GM18508 (cell line): ENCODE data around the gene IGF2BP1.
"Not testable (repeated sequence)": the region's sequence is repeated elsewhere in the genome, so short reads cannot be mapped to it uniquely, and the experiment has no call there.

Experiments
- ATAC-seq: cut with Tn5 transposase; IDR thresholded peaks from one replicate; pipeline ENCODE4 v1.9.1; 2021; ENCODE audit warnings: moderate number of reproducible peaks; ENCODE audit not compliant: insufficient read depth, unreplicated experiment

The IGF2BP1 gene

GRCh38 chr17:49049265-49049664 lies 52.1 kb downstream of the IGF2BP1 start:
- no peak for ATAC-seq

GRCh38 chr17:49050611-49051010 lies 53.4 kb downstream of the IGF2BP1 start:
- ATAC-seq, result no peak

DNA sequence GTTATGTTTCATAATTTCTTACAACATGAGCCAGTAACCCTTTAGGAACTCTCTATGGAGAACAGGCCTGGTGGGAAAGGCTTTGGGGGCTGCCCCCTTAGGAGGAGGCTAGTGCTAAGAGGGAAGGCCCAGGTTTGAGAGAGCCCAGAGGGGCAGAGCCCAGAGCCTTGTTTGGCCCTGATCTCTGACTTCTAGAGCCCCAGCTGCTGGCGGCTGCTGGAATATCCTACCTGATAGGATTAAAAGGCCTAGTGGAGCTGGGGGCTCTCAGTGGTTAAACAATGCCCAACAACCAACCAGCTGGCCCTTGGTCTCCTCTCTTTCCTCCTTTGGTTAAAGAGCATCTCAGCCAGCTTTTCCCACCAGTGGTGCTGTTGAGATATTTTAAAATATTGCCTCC lies 54.1 kb downstream of the IGF2BP1 start:
- no peak for ATAC-seq

DNA sequence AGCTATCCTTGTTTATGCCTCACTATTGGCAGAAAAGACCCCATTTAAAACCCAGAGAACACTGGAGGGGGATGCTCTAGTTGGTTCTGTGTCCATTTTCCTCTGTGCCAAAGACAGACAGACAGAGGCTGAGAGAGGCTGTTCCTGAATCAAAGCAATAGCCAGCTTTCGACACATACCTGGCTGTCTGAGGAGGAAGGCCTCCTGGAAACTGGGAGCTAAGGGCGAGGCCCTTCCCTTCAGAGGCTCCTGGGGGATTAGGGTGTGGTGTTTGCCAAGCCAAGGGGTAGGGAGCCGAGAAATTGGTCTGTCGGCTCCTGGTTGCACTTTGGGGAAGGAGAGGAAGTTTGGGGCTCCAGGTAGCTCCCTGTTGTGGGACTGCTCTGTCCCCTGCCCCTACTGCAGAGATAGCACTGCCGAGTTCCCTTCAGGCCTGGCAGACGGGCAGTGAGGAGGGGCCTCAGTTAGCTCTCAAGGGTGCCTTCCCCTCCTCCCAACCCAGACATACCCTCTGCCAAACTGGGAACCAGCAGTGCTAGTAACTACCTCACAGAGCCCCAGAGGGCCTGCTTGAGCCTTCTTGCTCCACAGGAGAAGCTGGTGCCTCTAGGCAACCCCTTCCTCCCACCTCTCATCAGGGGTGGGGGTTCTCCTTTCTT lies 56.1 kb downstream of the IGF2BP1 start:
- ATAC-seq, result no peak

- ATAC-seq, result no peak
Measured at GRCh38 chr17:49054342-49055092, 57.3 kb downstream of the IGF2BP1 start.

GRCh38 chr17:49055181-49055927 lies 58.2 kb downstream of the IGF2BP1 start:
- no peak for ATAC-seq

GRCh38 chr17:49061524-49061943 lies 64.3 kb downstream of the IGF2BP1 start:
- ATAC-seq, result no peak

DNA sequence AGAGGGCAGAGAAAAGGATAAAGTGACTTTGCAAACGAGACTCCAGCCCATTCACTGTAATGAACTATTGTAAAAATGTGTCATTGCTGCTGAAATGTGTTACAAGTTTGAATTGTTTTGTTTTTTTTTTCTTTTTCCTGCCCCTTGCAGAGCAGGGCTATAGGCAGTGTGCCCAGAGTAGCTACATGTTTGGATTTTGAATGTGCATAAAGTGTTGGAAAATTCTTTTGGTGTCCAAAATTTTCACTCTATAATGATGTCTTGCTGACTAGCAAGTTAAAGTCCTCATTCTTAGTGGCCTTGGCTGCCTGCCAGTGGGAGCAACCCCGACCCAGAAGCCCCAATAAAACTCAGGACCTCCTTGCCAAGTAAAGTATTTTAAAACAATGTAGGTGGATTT lies 66.5 kb downstream of the IGF2BP1 start:
- ATAC-seq, result no peak

DNA sequence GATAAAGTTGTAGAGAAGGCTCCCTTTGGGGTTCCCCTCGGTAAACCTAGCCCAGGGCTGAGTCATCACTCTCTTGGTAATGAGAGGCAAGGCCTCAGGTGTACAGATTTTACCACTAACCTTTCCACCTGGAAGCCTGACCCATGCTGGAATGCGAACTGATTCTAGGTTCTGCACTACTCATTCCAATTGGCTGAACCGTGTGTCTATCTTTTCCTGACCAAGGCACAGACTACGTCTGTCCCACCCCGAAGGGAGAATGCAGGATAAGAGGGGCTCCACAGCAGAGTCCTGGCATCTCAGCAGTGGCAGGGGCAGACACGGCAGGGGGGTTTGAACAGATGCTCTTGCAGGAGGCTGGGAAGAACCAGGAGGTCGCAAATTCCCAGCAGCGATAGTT lies 70.0 kb downstream of the IGF2BP1 start:
- no peak for ATAC-seq

DNA sequence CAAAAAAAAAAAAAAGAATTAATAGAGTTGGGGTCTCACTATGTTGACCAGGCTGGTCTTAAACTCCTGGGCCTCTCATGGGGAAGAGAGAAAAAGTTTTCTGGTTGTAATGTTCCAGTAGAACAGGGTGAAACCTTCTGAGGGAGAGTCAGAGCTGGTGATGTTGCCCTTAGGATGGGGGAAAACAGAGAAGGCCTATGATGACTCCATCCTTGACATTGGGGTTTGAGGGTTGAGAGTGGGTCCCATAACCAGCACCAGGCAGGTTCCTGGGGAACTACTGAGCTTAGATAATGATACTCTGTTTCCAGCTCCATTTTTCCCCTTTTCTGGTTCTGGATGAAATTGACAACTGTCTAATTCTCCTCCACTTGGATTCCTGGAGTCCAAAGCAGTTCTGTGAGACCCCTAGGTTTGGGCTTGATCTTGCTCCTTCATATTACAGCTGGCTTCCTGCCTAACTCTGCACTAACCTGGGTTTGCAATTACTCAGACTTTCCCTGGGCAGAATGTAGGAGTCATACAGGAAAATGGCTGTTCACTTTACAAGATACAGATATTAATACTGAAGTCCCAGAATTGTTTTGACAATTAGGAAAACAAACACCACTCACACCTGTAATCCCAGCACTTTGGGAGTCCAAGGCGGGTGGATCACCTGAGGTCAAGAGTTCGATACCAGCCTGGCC lies 72.5 kb downstream of the IGF2BP1 start:
- no peak for ATAC-seq

DNA sequence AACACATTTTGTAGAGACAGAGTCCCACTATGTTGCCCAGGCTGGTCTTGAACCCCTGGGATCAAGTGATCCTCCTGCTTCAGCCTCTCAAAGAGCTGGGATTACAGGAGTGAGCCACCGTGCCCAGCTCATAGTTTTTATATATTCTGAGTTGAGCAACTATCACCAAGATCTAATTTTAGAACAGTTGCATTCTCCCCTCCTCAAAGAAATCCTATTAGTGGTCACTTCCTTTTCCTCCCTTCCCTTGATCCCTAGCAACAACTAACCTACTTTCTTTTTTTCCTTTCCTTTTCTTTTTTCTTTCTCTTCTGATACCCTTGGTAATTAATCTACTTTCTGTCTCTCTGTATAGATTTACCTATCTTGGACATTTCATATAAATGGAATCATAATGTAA lies 73.9 kb downstream of the IGF2BP1 start:
- ATAC-seq, result no peak

GRCh38 chr17:49074851-49075540 lies 77.8 kb downstream of the IGF2BP1 start:
- no peak for ATAC-seq

DNA sequence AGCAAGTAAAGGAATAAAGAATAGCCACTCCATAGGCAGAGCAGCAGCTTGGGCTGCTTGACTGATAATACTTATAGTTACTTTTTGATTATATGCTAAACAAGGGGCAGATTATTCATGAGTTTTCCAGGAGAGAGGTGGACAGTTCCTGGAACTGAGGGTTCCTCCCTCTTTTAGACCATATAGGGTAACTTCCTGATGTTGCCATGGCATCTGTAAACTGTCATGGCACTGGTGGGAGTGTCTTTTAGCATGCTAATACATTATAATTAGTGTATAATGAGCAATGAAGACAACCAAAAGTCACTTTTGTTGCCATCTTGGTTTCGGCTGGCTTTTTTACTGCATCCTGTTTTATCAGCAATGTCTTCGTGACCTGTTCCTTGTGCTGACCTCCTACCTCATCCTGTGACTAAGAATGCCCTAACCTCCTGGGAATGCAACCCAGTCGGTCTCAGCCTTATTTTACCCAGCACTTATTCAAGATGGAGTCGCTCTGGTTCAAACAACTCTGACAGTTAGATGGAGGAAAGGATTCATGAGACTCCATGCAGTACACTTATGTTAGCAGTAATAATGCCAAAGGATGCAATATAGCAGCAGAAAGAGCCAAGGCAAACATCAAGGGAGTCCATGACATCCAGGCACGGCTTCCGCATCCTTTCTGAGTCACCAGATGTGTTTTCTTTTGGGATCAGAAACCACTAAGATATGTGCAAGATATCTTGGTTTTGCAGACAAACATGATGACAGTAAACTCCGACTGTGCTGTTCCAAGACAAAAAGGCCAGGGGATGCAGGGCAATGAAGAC lies 79.6 kb downstream of the IGF2BP1 start:
- no peak for ATAC-seq

- ATAC-seq, result no peak
Measured at GRCh38 chr17:49078248-49078647, 81.1 kb downstream of the IGF2BP1 start.

DNA sequence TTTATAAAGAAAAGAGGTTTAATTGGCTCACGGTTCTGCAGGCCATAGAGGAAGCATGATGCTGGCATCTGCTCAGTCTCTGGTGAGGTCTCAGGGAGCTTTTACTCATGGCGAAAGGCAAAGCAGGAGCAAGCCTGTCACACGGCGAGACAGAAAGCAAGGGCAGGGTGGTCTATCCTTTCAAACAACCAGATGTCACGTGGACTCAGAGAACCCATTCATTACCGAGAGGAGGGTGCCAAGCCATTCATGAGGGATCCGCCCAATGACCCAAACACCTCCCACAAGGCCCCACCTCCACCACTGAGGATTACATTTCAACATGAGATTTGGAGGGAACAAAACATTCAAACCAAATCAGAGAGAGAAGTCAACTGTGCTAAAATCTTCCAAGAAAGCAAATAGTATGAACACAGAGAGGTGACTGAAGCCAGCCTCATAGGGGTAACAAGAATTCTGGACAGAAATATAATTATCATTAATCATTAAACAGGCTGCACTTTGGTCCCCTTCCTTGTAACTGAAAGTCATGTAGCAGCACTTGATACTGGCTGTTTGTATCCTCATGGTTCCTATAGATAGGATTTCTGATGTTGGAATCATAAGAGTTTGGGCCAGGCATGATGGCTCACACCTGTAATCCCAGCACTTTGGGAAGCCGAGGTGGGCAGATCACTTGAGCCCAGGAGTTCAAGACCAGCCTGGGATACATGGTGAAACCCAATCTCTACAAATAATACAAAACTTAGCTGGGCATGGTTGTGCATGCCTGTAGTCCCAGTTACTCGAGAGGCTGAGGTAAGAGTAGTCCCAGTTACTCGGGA lies 82.9 kb downstream of the IGF2BP1 start:
- ATAC-seq, result no peak

- ATAC-seq, result no peak
Measured at GRCh38 chr17:49082231-49082630, 85.0 kb downstream of the IGF2BP1 start.

GRCh38 chr17:49085046-49085445 lies 87.9 kb downstream of the IGF2BP1 start:
- ATAC-seq, result not testable (repeated sequence)

GRCh38 chr17:49085565-49086315 lies 88.6 kb downstream of the IGF2BP1 start:
- ATAC-seq, result no peak
